Right lobe of liver (tissue), 4 donors: ENCODE data around the gene VPS8.

Experiments used
- POLR2A ChIP-seq: fragments of 450-650 bp; IDR thresholded peaks from one replicate; pipeline ENCODE4 v1.6.1; 2017; ENCODE audit warnings: antibody characterized with exemption, mild to moderate bottlenecking
- TF ChIP-seq, protein P1 (sequence below), 4 donors: fragments of 200-600 bp in 3 of 4; fragments of 450-650 bp in 1 of 4; IDR thresholded peaks; one replicate each; pipeline versions ENCODE4 v1.5.1 to v1.8.0; 2016 to 2022; ENCODE audit warnings: antibody characterized with exemption in 4 of 4, mild to moderate bottlenecking in 2 of 4
- donor health status: DM: no; HTN: no; CAD: no.
- donor health status: DM: no; HTN: no; CAD: no.
- donor health status: DM: no; HTN: yes; CAD: no.

DNA sequence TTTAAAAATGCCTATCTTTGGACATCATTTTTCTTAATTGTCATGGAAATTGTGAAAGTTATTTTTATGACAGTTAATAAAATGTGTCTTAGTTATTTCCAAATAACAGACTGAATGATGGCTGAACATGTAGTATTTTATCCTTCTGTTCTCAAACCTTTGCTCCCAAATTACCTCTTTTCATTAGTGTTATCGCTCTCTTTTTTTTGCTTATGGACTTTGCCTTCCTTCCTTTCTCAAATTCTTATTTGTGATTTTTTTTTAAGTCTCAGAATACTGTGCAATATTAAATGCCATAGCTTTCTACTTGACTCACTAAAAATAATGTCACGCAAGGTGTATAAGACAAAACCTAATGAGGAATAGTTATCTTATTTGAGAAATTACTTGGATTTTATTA is 107.7 kb downstream of the VPS8 start:
- TF ChIP-seq, protein P1, sequence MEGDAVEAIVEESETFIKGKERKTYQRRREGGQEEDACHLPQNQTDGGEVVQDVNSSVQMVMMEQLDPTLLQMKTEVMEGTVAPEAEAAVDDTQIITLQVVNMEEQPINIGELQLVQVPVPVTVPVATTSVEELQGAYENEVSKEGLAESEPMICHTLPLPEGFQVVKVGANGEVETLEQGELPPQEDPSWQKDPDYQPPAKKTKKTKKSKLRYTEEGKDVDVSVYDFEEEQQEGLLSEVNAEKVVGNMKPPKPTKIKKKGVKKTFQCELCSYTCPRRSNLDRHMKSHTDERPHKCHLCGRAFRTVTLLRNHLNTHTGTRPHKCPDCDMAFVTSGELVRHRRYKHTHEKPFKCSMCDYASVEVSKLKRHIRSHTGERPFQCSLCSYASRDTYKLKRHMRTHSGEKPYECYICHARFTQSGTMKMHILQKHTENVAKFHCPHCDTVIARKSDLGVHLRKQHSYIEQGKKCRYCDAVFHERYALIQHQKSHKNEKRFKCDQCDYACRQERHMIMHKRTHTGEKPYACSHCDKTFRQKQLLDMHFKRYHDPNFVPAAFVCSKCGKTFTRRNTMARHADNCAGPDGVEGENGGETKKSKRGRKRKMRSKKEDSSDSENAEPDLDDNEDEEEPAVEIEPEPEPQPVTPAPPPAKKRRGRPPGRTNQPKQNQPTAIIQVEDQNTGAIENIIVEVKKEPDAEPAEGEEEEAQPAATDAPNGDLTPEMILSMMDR (IDR thresholded peaks at IDR 0.05) = no peak
- no peak for TF ChIP-seq POLR2A
